Spleen (tissue), 7 donors: Measurements from ENCODE around the gene SLC19A2.

Source experiments
- CTCF ChIP-seq, 11 experiments: fragments of 200-600 bp in 7 of 11; fragments of 450-650 bp in 4 of 11; sonication (generic) in 4 of 11; IDR thresholded peaks in 8 of 11; conservative IDR thresholded peaks in 3 of 11; 1 replicate in 7 of 11; 2 replicates in 4 of 11; pipeline versions ENCODE4 v1.4.0 to v1.8.0; 2016 to 2021; ENCODE audit warnings: antibody characterized with exemption in 11 of 11, inconsistent platforms in 4 of 11, mild to moderate bottlenecking in 1 of 11
- POLR2A ChIP-seq, 3 donors: fragments of 450-650 bp; IDR thresholded peaks; one replicate each; pipeline ENCODE4 v1.5.1; 2017; ENCODE audit warnings: antibody characterized with exemption in 3 of 3, mild to moderate bottlenecking in 1 of 3
- POLR2AphosphoS5 ChIP-seq, 3 donors: sonication (generic); formaldehyde crosslinking; IDR thresholded peaks; one replicate each; pipeline ENCODE4 v1.5.1; 2017; ENCODE audit warnings: antibody characterized with exemption in 3 of 3
- donor health status: DM: no; HTN: no; CAD: no; lungs with moderate emphysema.
- donor health status: DM: no; HTN: no; CAD: no.
- donor health status: DM: no; HTN: no; CAD: no.

GRCh38 chr1:169529068-169529642 lies 43.4 kb upstream of the SLC19A2 start:
- TF ChIP-seq POLR2AphosphoS5 (IDR thresholded peaks at IDR 0.05) (no peak), CTCF (IDR thresholded peaks at IDR 0.05 in 8 of 11, conservative IDR thresholded peaks at IDR 0.05 in 3 of 11) (no peak), POLR2A (IDR thresholded peaks at IDR 0.05) (no peak)
